Spleen (tissue), 11 donors: ENCODE measurements around the gene AEBP1. TPM values are rescaled to one million over a fixed set of nuclear protein-coding genes. Genes with fewer than 3 reads are reported as not detected.

ENCODE experiments used
- DNase-seq: peaks from one replicate; pipeline ENCODE4 v3.0.0-alpha.2; 2020
- H3K27ac ChIP-seq, 8 donors: fragments of 200-600 bp; sonication (generic) in 7 of 8; 1 replicate in 4 of 8; 2 replicates in 4 of 8; pipeline versions ENCODE4 v1.5.0 to v1.8.0; 2016 to 2021; ENCODE audit warnings: inconsistent platforms in 4 of 8, mild to moderate bottlenecking in 4 of 8, moderate library complexity in 1 of 8
- H3K27me3 ChIP-seq, 7 donors: fragments of 200-600 bp; sonication (generic) in 6 of 7; replicated peaks in 1 of 7; 1 replicate in 4 of 7; 2 replicates in 3 of 7; pipeline versions ENCODE4 v1.5.0 to v1.8.0; 2016 to 2021; ENCODE audit warnings: inconsistent platforms in 3 of 7, mild to moderate bottlenecking in 1 of 7
- H3K36me3 ChIP-seq, 6 donors: fragments of 200-600 bp; sonication (generic) in 5 of 6; 1 replicate in 4 of 6; 2 replicates in 2 of 6; pipeline versions ENCODE4 v1.5.0 to v1.8.0; 2016 to 2021; ENCODE audit warnings: inconsistent platforms in 2 of 6
- H3K4me1 ChIP-seq, 6 donors: fragments of 200-600 bp; sonication (generic) in 5 of 6; 1 replicate in 3 of 6; 2 replicates in 3 of 6; pipeline versions ENCODE4 v1.5.0 to v1.8.0; 2016 to 2021; ENCODE audit warnings: inconsistent platforms in 3 of 6
- H3K4me3 ChIP-seq, 8 donors: fragments of 200-600 bp; sonication (generic) in 7 of 8; 1 replicate in 4 of 8; 2 replicates in 4 of 8; pipeline versions ENCODE4 v1.5.0 to v1.8.0; 2016 to 2021; ENCODE audit warnings: inconsistent platforms in 4 of 8, mild to moderate bottlenecking in 4 of 8, moderate library complexity in 2 of 8
- H3K9me3 ChIP-seq, 8 donors: fragments of 200-600 bp; sonication (generic) in 7 of 8; 1 replicate in 4 of 8; 2 replicates in 4 of 8; pipeline versions ENCODE4 v1.5.0 to v1.8.0; 2016 to 2021; ENCODE audit warnings: inconsistent platforms in 4 of 8
- CTCF ChIP-seq, 11 experiments: fragments of 200-600 bp in 7 of 11; fragments of 450-650 bp in 4 of 11; sonication (generic) in 4 of 11; IDR thresholded peaks in 8 of 11; conservative IDR thresholded peaks in 3 of 11; 1 replicate in 7 of 11; 2 replicates in 4 of 11; pipeline versions ENCODE4 v1.4.0 to v1.8.0; 2016 to 2021; ENCODE audit warnings: antibody characterized with exemption in 11 of 11, inconsistent platforms in 4 of 11, mild to moderate bottlenecking in 1 of 11
- POLR2A ChIP-seq, 3 donors: fragments of 450-650 bp; IDR thresholded peaks; one replicate each; pipeline ENCODE4 v1.5.1; 2017; ENCODE audit warnings: antibody characterized with exemption in 3 of 3, mild to moderate bottlenecking in 1 of 3
- POLR2AphosphoS5 ChIP-seq, 3 donors: sonication (generic); formaldehyde crosslinking; IDR thresholded peaks; one replicate each; pipeline ENCODE4 v1.5.1; 2017; ENCODE audit warnings: antibody characterized with exemption in 3 of 3
- WGBS, 5 donors: extraction: QIAGEN DNeasy Blood & Tissue Kit in 3 of 5; methylation state at CpG; one replicate each; pipeline versions ENCODE4 v1.1.5 to v1.1.7; 2013 to 2018; 5-methylcytosine and 5-hydroxymethylcytosine counted together
- intact Hi-C: fragments of 100-400 bp; cut with DNase I; formaldehyde crosslinking; loops from one replicate; pipeline ENCODE4 v1.15.0; 2023; ENCODE audit warnings: low total_unique reads
- polyA plus RNA-seq, 3 donors: library from polyadenylated mRNA; stranded (reverse); fragments of 200-250 nt; gene quantifications; one replicate each; pipeline ENCODE4 v1.2.1, GENCODE V29; 2013
- total RNA-seq, 7 donors: library from RNA; depleted of rRNA in 3 of 7; stranded (reverse); fragments of >200 nt in 3 of 7; fragmentation: NEBNext Ultra II Directional in 4 of 7; extraction: Animal tissue kit (Norgen Biotek cat#: 25700) in 4 of 7; gene quantifications; one replicate each; pipeline versions ENCODE4 v1.1.0 to v1.2.1, GENCODE V29; 2016 to 2021
- donor health status: healthy with polysubstance abuse.
- donor health status: DM: no; HTN: no; CAD: no; lungs with moderate emphysema.
- donor health status: DM: no; HTN: no; CAD: no.
- donor health status: Bipolar disorder and iron deficiency.
- donor health status: healthy.
- donor health status: DM: no; HTN: no; CAD: no.
- donor health status: DM: yes; HTN: yes; CAD: no.

Gene AEBP1
- total and polyA plus RNA-seq, 10 donors = 41.3 to 106 (median 76.0) TPM

DNA sequence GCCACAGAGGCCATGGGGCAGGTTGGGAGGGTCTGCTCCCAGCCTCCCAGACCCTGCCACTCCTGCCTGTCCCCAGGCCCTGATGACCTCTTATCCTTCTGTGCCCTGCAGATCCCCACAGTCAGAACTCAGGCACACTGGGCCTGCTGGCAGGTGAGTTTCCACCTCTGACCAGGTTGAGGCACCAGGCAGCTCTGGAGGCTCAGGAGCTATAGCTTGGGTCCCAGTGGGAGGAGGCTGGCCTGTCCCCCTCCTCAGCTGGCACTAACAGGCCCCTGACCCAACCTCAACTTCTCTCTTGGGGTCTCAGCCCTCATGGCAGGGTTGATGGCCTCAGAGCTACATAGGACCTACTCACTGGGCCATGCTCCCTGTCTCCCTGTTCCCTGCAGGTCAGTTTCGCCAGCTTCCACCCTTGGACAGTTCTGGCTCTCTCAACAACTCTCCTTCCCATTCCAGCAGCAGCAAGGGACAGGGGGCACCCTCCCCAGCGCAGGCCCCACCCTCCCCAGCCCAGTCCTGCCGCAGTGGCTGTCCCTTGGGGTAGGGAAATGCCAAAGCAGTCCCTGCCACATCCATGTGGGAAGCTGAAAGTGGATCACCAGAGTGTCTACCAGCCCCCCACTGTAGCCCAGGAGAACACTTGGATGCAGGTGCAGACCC is 2.7 kb upstream of the AEBP1 start:
- no peak for DNase-seq
- intact Hi-C loops = no loop called here
- no peak for TF ChIP-seq CTCF (IDR thresholded peaks at IDR 0.05 in 8 of 11, conservative IDR thresholded peaks at IDR 0.05 in 3 of 11)
- no peak for TF ChIP-seq POLR2A (IDR thresholded peaks at IDR 0.05)
- TF ChIP-seq POLR2AphosphoS5 (IDR thresholded peaks at IDR 0.05) = no peak
- WGBS, 5 donors = 85 to 100% (median 85%) methylated on average over 3 of the region's 3 CpGs
- Histone ChIP-seq H3K27ac (peak overlapping the region; percentile 6 to 85 (median 66)), H3K27me3 (peaks cover 0 to 29% (median 4%) of the 10 kb centered on the region in 7 donors), H3K36me3 (no peaks in the 10 kb centered on the region), H3K4me1 (peaks cover 4 to 80% (median 54%) of the 10 kb centered on the region in 6 donors), H3K4me3 (no peak overlapping the region), H3K9me3 (no peaks in the 10 kb centered on the region)

GRCh38 chr7:44101966-44102845 is 1.9 kb upstream of the AEBP1 start:
- DNase-seq = peak; percentile 67
- TF ChIP-seq POLR2AphosphoS5 (IDR thresholded peaks at IDR 0.05) (no peak), CTCF (IDR thresholded peaks at IDR 0.05 in 8 of 11, conservative IDR thresholded peaks at IDR 0.05 in 3 of 11) (no peak), POLR2A (IDR thresholded peaks at IDR 0.05) (no peak)
- Histone ChIP-seq H3K27ac (peak overlapping the region in 5 of 8 donors; percentile 57 to 85 (median 71)), H3K36me3 (peaks cover 0 to 7% (median 0%) of the 10 kb centered on the region in 6 donors), H3K9me3 (no peaks in the 10 kb centered on the region), H3K4me1 (peaks cover 4 to 79% (median 47%) of the 10 kb centered on the region in 6 donors), H3K4me3 (no peak overlapping the region), H3K27me3 (peaks cover 0 to 29% (median 4%) of the 10 kb centered on the region in 7 donors)
- intact Hi-C loops = no loop called here
- WGBS, 5 donors = 90 to 93% (median 91%) methylated on average over 13 to 14 of the region's 14 CpGs

GRCh38 chr7:44102846-44103565 is 1.1 kb upstream of the AEBP1 start:
- intact Hi-C loops = no loop called here

More at GRCh38 chr7:44102846-44103565, 1.1 kb upstream of the AEBP1 start:
- H3K9me3 ChIP-seq = no peaks in the 10 kb centered on the region
- H3K36me3 ChIP-seq = peaks cover 0 to 15% (median 4%) of the 10 kb centered on the region in 6 donors
- peak; percentile 20 for DNase-seq
- H3K27ac ChIP-seq = peak overlapping the region in 4 of 8 donors; percentile 49 to 85 (median 82)
- 64 to 79% (median 68%) methylated on average over 8 of the region's 8 CpGs for WGBS, 5 donors
- peaks cover 4 to 73% (median 39%) of the 10 kb centered on the region in 6 donors for H3K4me1 ChIP-seq
- no peak overlapping the region for H3K4me3 ChIP-seq
- peaks cover 0 to 29% (median 4%) of the 10 kb centered on the region in 7 donors for H3K27me3 ChIP-seq
- no peak for TF ChIP-seq POLR2AphosphoS5 (IDR thresholded peaks at IDR 0.05)
- TF ChIP-seq POLR2A (IDR thresholded peaks at IDR 0.05) = no peak
- TF ChIP-seq CTCF (IDR thresholded peaks at IDR 0.05 in 8 of 11, conservative IDR thresholded peaks at IDR 0.05 in 3 of 11) = no peak
